M059J (cell line): ENCODE measurements around the gene PARN. TPM values are rescaled to one million over a fixed set of nuclear protein-coding genes. Genes with fewer than 3 reads are reported as not detected.
A peak's percentile ranks its signal among the peaks of the same experiment; 100 is the strongest.
"Not testable (repeated sequence)": the region's sequence is repeated elsewhere in the genome, so short reads cannot be mapped to it uniquely, and the experiment has no call there.

ENCODE experiments used
- DNase-seq: peaks from one replicate; pipeline ENCODE4 v3.0.0-alpha.2; 2012; ENCODE audit warnings: low read depth
- total RNA-seq: library from RNA; depleted of rRNA; stranded (reverse); fragments of >200 nt; shearing (Covaris generic); gene quantifications from 2 replicates; pipeline ENCODE4 v1.2.3, GENCODE V29; 2014

The PARN gene
- total RNA-seq, 1 experiment from 2014 or later, result 54.3 TPM

GRCh38 chr16:14574698-14575415 is 55.2 kb downstream of the PARN start:
- DNase-seq, result not testable (repeated sequence)

GRCh38 chr16:14572535-14572934 is 57.5 kb downstream of the PARN start:
- no peak for DNase-seq

GRCh38 chr16:14569213-14569612 is 60.8 kb downstream of the PARN start:
- no peak for DNase-seq

GRCh38 chr16:14566599-14566998 is 63.5 kb downstream of the PARN start:
- DNase-seq, result no peak

GRCh38 chr16:14565688-14566025 is 64.4 kb downstream of the PARN start:
- no peak for DNase-seq

GRCh38 chr16:14564861-14565687 is 65.0 kb downstream of the PARN start:
- peak; percentile 77 for DNase-seq

- DNase-seq, result no peak
These were observed 65.7 kb downstream of the PARN start for GRCh38 chr16:14564323-14564722.

GRCh38 chr16:14562691-14563491 is 67.2 kb downstream of the PARN start:
- DNase-seq, result peak; percentile 15

- DNase-seq, result no peak
These were observed 69.5 kb downstream of the PARN start for GRCh38 chr16:14560523-14560922.

GRCh38 chr16:14559809-14560241 is 70.2 kb downstream of the PARN start:
- DNase-seq, result no peak

- no peak for DNase-seq
These were observed 76.6 kb downstream of the PARN start for GRCh38 chr16:14553447-14553846.

- DNase-seq, result no peak
These were observed 80.3 kb downstream of the PARN start for GRCh38 chr16:14549789-14550153.

GRCh38 chr16:14548933-14549788 is 80.9 kb downstream of the PARN start:
- no peak for DNase-seq

GRCh38 chr16:14545346-14545884 is 84.6 kb downstream of the PARN start:
- no peak for DNase-seq

GRCh38 chr16:14544846-14545245 is 85.2 kb downstream of the PARN start:
- not testable (repeated sequence) for DNase-seq

- no peak for DNase-seq
These were observed 90.4 kb downstream of the PARN start for GRCh38 chr16:14539631-14540030.

- no peak for DNase-seq
These were observed 90.9 kb downstream of the PARN start for GRCh38 chr16:14539156-14539555.

GRCh38 chr16:14538604-14539003 is 91.5 kb downstream of the PARN start:
- no peak for DNase-seq

GRCh38 chr16:14531613-14532012 is 98.4 kb downstream of the PARN start:
- no peak for DNase-seq

- DNase-seq, result no peak
These were observed 99.0 kb downstream of the PARN start for GRCh38 chr16:14531101-14531500.

- DNase-seq, result no peak
These were observed 100.0 kb downstream of the PARN start for GRCh38 chr16:14530046-14530445.
